NCI-H2107 treated with DMSO at 0.1 percent for 48 hours (cell line): ENCODE data around the gene GPR108.
"Not testable (repeated sequence)": the region's sequence is repeated elsewhere in the genome, so short reads cannot be mapped to it uniquely, and the experiment has no call there.

Experiments
- DNase-seq: peaks from one replicate; lab custom pipeline; 2025; ENCODE audit not compliant: unreplicated experiment; lab: John Stamatoyannopoulos, UW

GPR108 gene

GRCh38 chr19:6721138-6721474 lies 16.3 kb downstream of the GPR108 start:
- no peak for DNase-seq

DNA sequence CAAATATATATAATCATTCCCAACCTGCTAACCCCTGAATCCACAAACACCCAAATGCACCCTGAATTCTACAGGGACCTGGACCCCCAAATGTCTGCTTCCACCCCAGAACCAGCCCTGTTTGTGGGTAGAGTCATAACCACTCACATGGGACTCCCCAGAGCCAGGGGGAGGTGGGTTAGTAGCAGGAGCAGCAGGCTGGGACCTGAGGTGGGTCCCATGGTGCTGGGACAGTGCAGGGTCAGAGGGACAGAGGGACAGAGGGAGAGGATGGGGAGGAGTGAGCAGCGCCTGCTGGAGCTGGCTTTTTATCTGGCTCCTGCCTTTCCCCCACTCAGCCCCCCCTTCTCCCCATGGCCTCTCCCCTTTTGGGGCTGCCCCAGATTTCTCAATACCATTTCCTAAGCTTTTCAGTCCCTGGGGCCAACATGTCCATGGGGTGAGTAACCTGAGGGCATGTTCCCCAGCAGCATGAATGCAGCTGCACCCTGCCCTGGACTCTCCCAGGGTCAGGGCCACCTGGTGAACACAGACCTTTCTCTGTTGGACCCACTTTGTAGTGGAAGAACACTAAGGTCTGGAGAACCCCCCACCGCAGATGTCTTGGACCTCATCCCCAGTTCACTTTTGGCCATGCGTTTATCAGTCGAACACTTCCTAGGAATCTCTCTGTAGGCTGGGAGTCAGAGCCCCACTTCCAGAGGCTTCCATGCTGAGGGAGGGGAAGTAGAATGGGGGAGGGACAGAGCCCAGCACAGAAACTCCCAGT lies 16.8 kb downstream of the GPR108 start, which contains the start of gene C3:
C3 (minus strand) TSS at position 282 of the 769 bp plus-strand sequence; CDS start at position 221, 61 bp downstream.
- no peak for DNase-seq

DNA sequence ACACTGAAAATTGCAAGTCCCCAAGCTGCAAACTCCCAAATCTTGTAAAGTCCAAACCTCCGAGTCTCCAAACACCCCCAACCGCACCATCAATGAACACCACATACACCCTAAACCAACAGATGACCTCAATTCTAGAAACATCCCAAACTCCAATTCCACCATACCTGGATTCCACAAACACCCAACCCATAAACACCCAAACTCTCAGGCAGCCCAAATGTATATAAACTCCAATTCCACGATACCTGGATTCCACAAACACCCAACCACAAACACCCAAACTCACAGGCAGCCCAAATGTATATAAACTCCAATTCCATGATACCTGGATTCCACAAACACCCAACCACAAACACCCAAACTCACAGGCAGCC lies 17.4 kb downstream of the GPR108 start:
- DNase-seq = no peak

- no peak for DNase-seq
These were observed 17.9 kb downstream of the GPR108 start for GRCh38 chr19:6719540-6719861.

GRCh38 chr19:6718741-6719539 lies 18.4 kb downstream of the GPR108 start:
- DNase-seq = no peak

DNA sequence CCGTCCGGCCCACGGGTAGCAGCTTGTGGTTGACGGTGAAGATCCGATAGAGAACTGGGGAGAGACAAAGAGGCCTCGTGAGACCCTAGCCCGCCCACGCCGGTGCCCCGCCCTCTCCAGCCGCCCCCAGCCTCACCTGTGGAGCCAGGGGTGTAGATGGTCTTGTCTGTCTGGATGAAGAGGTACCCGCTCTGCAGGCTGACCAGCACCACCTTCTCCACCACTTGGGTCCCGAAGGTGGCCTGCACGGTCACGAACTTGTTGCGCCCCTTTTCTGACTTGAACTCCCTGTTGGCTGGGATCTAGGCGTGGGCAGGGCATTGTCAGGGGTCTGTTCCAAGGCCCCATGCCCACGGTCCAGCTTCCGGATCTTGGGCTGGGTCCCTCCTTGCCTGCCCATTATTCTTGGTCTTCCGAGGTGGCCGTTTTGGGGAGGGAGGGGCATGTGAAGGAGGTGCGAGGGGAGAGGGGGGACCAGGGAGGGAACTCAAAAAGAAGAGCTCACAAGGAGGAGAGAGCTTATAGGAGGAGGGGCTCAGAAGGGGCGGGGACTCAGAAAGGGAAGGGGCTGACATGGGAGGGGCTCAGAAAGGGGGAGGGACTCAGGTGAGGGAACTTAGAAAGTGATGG lies 19.2 kb downstream of the GPR108 start:
- DNase-seq = no peak

- DNase-seq = no peak
These were observed 19.9 kb downstream of the GPR108 start for GRCh38 chr19:6717441-6717971.

GRCh38 chr19:6717036-6717435 lies 20.3 kb downstream of the GPR108 start:
- no peak for DNase-seq

GRCh38 chr19:6716610-6716970 lies 20.8 kb downstream of the GPR108 start:
- no peak for DNase-seq

DNA sequence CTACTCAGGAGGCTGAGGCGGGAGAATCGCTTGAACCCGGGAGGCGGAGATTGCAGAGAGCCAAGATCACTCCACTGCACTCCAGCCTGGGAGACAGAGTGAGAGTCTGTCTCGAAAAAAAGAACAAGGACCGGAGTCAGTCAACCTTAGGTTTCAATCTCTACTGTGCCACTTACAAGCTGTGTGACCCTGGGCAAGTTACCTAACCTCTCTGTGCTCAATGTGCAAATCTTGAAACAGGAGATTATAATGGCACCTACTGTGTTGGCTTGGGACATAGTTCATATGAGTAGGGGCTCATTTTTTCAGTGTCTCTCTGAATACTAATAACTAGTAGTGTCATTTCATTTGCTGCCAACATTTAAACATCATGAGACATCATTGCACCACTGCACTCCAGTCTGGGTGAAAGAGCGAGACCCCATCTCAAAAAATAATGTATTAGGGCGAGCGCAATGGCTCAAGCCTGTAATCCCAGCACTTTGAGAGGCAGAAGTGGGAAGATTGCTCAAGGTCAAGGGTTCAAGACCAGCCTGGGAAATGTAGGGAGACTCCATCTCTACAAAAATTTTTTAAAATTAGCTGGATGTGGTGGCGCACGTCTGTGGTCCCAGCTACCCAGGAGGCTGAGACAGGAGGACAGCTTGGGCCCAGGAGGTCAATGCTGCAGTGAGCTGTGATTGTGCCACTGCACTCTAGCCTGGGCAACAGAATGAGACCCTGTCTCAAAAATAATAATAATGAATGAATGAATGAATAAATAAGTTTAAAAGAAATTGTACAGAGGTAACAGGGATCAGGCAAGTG lies 22.4 kb downstream of the GPR108 start:
- DNase-seq = no peak

DNA sequence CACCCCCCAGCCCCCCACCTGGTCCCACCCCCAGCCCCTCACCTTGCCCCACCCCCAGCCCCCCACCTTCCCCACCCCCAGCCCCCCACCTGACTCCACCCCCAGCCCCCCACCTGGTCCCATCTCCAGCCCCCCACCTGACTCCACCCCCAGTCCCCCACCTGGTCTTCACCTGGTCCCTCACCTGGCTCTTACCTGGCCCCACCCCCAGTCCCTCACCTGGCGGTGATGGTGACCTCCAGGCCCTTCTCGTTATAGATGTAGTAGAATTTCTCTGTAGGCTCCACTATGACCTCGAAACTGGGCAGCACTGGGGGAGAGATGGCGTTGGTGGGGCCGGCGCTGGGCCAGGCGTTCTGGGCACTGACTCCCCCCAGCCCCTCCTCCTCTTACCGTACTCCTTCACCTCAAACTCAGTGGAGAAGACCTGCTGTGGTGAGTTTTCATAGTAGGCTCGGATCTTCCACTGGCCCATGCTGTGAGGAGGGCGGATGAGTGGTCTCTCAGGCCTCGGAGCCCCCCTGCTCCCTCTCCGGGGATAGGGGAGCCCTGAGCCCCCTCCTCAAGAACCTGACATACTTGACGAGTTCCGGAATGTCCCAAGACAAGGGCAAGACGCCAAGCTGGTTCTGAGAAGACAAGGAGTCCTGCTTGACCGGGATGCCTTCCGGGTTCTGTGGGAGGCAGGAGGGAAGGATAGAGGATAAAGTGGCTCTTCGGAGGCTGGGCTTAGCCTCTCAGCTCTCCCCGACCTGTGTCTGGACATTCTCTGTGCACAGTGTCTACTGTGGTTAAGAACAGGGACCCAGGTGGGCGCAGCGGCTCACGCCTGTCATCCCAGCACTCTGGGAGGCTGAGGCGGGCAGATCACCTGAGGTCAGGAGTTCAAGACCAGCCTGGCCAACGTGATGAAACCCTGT lies 23.3 kb downstream of the GPR108 start:
- DNase-seq = no peak

- no peak for DNase-seq
These were observed 24.4 kb downstream of the GPR108 start for GRCh38 chr19:6712692-6713670.

- DNase-seq = no peak
These were observed 25.1 kb downstream of the GPR108 start for GRCh38 chr19:6712231-6712630.

GRCh38 chr19:6711605-6712004 lies 25.8 kb downstream of the GPR108 start:
- no peak for DNase-seq

DNA sequence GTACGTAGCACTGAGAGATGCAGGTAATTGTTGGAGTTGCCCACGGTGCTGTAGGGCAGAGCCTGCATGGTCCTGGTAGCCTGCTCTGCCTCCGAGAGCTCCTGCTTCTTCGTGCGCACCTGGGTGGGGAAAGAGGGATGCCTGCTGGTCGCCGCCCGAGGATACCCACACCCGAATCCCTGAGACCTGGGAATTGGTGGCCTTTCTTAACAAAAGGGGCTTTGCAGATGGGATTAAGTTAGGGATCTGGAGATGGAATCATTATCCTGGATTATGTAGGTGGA lies 26.4 kb downstream of the GPR108 start:
- no peak for DNase-seq

GRCh38 chr19:6710273-6711077 lies 26.9 kb downstream of the GPR108 start:
- no peak for DNase-seq

GRCh38 chr19:6709549-6709948 lies 27.8 kb downstream of the GPR108 start:
- DNase-seq = no peak

DNA sequence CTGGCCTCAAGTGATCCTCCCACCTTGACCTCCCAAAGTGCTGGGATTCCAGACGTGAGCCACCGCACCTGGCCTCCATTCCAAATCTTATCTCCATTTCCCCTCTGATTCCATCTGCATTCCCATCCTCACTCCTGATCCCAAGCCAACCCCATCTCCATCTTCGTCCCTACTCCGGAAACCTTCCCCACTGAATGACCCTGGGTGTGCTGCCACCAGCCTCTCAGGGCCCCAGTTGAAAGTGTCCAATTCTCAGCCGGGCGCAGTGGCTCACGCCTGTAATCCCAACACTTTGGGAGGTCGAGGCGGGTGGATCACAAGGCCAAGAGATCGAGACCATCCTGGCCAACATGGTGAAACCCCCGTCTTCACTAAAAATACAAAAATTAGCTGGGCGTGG lies 28.5 kb downstream of the GPR108 start:
- not testable (repeated sequence) for DNase-seq
